ENCODE data around the gene ABHD12. TPM values are rescaled to one million over a fixed set of nuclear protein-coding genes. Genes with fewer than 3 reads are reported as not detected.
A peak's percentile ranks its signal among the peaks of the same experiment; 100 is the strongest.

ABHD12 gene
- total RNA-seq, 1 experiment from 2014 or later, result 48.3 TPM

DNA sequence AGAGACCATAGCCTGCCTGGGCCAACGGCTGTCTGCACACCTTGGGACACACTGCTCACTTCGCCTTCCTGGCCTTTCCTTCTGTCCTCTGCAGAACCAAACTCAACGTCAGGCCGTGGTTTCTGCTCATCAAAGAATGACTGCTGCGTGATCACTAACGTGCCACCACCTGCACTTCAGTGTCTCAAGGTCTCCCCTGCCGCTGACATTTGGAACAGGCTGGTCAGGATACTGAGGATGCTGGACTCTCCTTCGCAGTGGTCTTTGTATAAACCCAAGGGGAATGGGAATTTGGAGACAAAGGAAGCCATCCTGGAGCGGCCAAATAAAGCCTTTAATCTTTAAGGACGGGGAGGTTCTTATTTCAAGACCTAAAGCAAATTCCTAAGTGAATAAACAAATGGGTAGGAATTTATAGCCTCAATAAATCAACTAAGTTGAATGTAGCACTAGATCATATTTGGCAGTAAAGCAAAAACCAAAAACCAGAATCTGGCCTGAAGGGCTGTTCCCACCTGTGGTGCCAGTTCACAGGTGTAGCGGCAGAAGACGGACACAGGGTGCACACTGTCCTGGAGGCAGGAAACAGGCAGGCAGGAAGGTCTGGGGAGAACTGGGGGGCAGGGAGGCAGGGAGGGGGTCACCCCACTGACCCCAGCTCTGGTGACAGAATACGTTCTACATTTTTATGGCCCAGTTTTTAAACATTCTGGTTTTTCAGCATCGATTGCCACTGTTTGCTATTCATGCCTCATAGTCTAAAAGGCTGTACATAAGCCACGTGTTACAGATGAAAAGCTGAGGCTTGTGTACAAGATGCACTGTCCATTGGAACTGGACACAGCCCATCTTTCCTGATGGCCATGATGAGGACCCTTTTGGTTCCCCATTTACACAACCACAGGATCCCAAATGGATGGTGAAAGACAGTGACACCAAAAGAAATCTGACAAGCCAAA lies 36.6 kb downstream of the ABHD12 start:
- Histone ChIP-seq H2AFZ (ENCODE audit: low read length) (peak overlapping the region; percentile 43), H3K79me2 (ENCODE audit: low read length) (peaks cover 38% of the 10 kb centered on the region), H4K20me1 (ENCODE audit: low read length) (no peaks in the 10 kb centered on the region), H3K4me2 (ENCODE audit: low read length) (peak overlapping the region; percentile 66), H3K9me2 (replicated peaks; ENCODE audit: low read length) (no peaks in the 10 kb centered on the region), H3K36me3 (ENCODE audit: low read depth, low read length) (no peaks in the 10 kb centered on the region), H3K27me3 (ENCODE audit: low read length) (no peaks in the 10 kb centered on the region), H3K9me3 (ENCODE audit: low read length) (no peaks in the 10 kb centered on the region), H3K27ac (ENCODE audit: low read length) (peak overlapping the region; percentile 57), H3F3A (ENCODE audit: low read length, unreplicated experiment) (no peaks in the 10 kb centered on the region), H3K4me3 (ENCODE audit: low read length) (peak overlapping the region; percentile 17; the same call in 1 of the 2 replicates), H3K4me1 (ENCODE audit: insufficient read depth, low read length) (peaks cover 27% of the 10 kb centered on the region), H3K9ac (ENCODE audit: low read length) (no peak overlapping the region; the same call in 1 of the 2 replicates)
- intact Hi-C loops (cut with micrococcal nuclease), result loop anchor here (2.0 to 5.0 kb wide), 2 partner anchors 37 to 42 kb away; partner anchors contain the start of gene ABHD12
- TF ChIP-seq, protein P1, sequence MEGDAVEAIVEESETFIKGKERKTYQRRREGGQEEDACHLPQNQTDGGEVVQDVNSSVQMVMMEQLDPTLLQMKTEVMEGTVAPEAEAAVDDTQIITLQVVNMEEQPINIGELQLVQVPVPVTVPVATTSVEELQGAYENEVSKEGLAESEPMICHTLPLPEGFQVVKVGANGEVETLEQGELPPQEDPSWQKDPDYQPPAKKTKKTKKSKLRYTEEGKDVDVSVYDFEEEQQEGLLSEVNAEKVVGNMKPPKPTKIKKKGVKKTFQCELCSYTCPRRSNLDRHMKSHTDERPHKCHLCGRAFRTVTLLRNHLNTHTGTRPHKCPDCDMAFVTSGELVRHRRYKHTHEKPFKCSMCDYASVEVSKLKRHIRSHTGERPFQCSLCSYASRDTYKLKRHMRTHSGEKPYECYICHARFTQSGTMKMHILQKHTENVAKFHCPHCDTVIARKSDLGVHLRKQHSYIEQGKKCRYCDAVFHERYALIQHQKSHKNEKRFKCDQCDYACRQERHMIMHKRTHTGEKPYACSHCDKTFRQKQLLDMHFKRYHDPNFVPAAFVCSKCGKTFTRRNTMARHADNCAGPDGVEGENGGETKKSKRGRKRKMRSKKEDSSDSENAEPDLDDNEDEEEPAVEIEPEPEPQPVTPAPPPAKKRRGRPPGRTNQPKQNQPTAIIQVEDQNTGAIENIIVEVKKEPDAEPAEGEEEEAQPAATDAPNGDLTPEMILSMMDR (conservative IDR thresholded peaks at IDR 0.05; ENCODE audit: low read depth, low read length), result no peak
- TF ChIP-seq EZH2 (IDR thresholded peaks at IDR 0.05; ENCODE audit: low read length, unreplicated experiment), result no peak
- no peak for TF ChIP-seq EZH2phosphoT487 (IDR thresholded peaks at IDR 0.05; ENCODE audit: borderline replicate concordance, low read length)
- ChIA-PET CTCF (no interaction called here), POLR2A (ENCODE audit: unreplicated experiment) (no interaction called here)
- no TSS peak for BruUV-seq (replicated peaks)
- DNase-seq (peak; percentile 91), ATAC-seq (peak; percentile 84)

DNA sequence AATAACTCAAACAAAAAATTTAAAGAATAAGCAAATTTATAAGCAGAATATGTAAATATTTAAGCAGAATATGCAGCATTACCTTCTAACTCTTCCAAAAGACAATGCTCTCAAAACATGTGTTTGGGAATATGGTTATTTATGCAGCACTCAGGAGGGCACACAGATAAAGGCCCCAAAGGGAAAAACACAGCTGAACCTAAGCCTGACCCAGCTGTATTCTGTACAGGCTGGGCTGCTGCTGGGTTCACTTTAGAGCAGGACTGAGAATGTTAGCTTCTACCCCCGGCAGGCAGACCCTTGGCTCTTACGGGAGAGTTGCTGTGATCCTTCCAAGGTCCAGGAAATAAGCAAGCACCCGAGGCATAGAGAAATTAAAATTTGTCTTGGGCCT lies 37.3 kb downstream of the ABHD12 start:
- Histone ChIP-seq H3K4me1 (ENCODE audit: insufficient read depth, low read length) (peaks cover 27% of the 10 kb centered on the region), H3F3A (ENCODE audit: low read length, unreplicated experiment) (no peaks in the 10 kb centered on the region), H3K27me3 (ENCODE audit: low read length) (no peaks in the 10 kb centered on the region), H4K20me1 (ENCODE audit: low read length) (no peaks in the 10 kb centered on the region), H3K9ac (ENCODE audit: low read length) (no peak overlapping the region; the same call in 1 of the 2 replicates), H3K9me2 (replicated peaks; ENCODE audit: low read length) (no peaks in the 10 kb centered on the region), H3K4me3 (ENCODE audit: low read length) (peak overlapping the region; percentile 17; the same call in 1 of the 2 replicates), H3K79me2 (ENCODE audit: low read length) (peaks cover 33% of the 10 kb centered on the region), H3K9me3 (ENCODE audit: low read length) (no peaks in the 10 kb centered on the region), H3K4me2 (ENCODE audit: low read length) (peak overlapping the region; percentile 66), H3K36me3 (ENCODE audit: low read depth, low read length) (no peaks in the 10 kb centered on the region), H3K27ac (ENCODE audit: low read length) (peak overlapping the region; percentile 57), H2AFZ (ENCODE audit: low read length) (peak overlapping the region; percentile 43)
- ATAC-seq, result no peak
- intact Hi-C loops (cut with micrococcal nuclease), result loop anchor here (5.0 kb wide), 1 partner anchor 41 kb away; no protein-coding TSS in a partner anchor
- BruUV-seq (replicated peaks), result no TSS peak
- TF ChIP-seq EZH2phosphoT487 (IDR thresholded peaks at IDR 0.05; ENCODE audit: borderline replicate concordance, low read length) (no peak), EZH2 (IDR thresholded peaks at IDR 0.05; ENCODE audit: low read length, unreplicated experiment) (no peak)
- TF ChIP-seq, protein P1 (conservative IDR thresholded peaks at IDR 0.05; ENCODE audit: low read depth, low read length), result no peak
- ChIA-PET POLR2A (ENCODE audit: unreplicated experiment) (no interaction called here), CTCF (no interaction called here)
- DNase-seq, result no peak

Measured in PC-3 (cell line).